GM12872 (cell line): ENCODE data around the gene GXYLT1.

ENCODE experiments used
- CTCF ChIP-seq: IDR thresholded peaks from 3 replicates; pipeline ENCODE4 v1.5.1; 2011; ENCODE audit warnings: low read depth, mild to moderate bottlenecking, low read length, moderate library complexity; ENCODE audit not compliant: insufficient read depth

Gene GXYLT1

DNA sequence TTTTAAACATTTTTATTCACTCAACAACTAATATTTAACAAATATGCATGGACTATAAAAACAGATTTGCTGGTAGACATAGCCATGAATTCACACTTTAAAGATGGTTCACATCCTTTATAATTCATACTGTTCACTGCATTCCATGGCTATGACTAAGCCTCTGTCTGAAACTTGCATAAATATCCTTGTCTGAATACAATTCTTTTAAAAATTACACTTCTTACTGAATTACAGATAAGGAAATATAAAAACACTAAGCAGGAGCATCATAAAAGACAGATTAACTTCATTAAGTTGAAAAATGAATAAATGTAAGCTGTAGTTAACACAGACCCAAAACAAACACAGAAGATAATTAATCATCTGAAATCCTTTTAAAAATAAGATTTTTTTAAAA, 53.8 kb downstream of the GXYLT1 start:
- TF ChIP-seq CTCF: no peak

DNA sequence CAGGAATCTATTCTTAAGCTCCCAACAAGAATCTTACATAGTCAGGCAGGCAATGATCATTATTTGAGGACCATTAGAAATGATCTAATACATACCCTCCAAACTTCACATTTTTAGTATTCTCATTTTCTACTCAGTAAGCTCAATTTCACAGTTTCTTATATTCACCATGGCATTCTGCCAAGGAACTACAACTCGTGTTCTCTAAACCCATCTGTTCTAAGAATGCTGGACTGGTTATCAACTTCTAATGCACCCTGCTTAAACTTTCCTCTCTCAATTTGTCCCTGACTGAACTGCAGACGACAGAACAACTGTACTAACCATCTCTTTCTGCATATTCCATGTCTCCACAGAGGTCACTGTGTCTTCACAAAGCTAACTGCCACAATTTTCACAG, 58.6 kb downstream of the GXYLT1 start:
- TF ChIP-seq CTCF: no peak

GRCh38 chr12:42085594-42085993, 59.1 kb downstream of the GXYLT1 start:
- TF ChIP-seq CTCF: no peak

GRCh38 chr12:42084522-42084921, 60.2 kb downstream of the GXYLT1 start:
- TF ChIP-seq CTCF: no peak

GRCh38 chr12:42076976-42077375, 67.7 kb downstream of the GXYLT1 start:
- TF ChIP-seq CTCF: no peak

- no peak for TF ChIP-seq CTCF
Observed at GRCh38 chr12:42070036-42070435, 74.6 kb downstream of the GXYLT1 start.

DNA sequence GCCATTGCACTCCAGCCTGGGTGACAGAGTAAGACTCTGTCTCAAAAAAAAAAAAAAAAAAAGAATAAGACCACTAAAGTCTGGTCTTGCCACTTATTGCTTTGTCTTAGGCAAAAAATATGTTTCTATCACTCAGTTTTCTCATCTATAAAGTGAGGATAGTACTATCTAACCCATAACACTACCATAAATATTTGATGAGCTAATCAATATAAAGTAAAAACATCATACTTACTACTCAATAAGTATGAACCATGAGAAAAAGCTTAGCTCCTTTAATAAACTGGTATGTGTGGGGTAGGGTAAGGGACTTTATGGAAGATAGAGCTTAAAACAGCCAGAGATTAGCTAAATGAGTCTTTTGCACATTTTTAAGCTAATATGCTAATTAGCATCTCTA, 85.5 kb downstream of the GXYLT1 start:
- no peak for TF ChIP-seq CTCF

- TF ChIP-seq CTCF: no peak
Observed at GRCh38 chr12:42056130-42056529, 88.5 kb downstream of the GXYLT1 start.
